GM12865 (cell line): ENCODE results near the gene CAB39L.

Experiments
- DNase-seq: peaks from one replicate; pipeline ENCODE4 v3.0.0; 2010; ENCODE audit warnings: low read depth
- H3K4me3 ChIP-seq: 2 replicates; pipeline ENCODE4 v1.5.1; 2011; ENCODE audit warnings: mild to moderate bottlenecking, low read depth, low read length, control low read depth
- TF ChIP-seq, protein P1 (sequence below): IDR thresholded peaks from 2 replicates; pipeline ENCODE4 v1.5.1; 2011; ENCODE audit warnings: low read length, control low read depth, low read depth, inconsistent platforms; ENCODE audit not compliant: insufficient read depth; ENCODE audit errors: missing control alignments

The CAB39L gene

DNA sequence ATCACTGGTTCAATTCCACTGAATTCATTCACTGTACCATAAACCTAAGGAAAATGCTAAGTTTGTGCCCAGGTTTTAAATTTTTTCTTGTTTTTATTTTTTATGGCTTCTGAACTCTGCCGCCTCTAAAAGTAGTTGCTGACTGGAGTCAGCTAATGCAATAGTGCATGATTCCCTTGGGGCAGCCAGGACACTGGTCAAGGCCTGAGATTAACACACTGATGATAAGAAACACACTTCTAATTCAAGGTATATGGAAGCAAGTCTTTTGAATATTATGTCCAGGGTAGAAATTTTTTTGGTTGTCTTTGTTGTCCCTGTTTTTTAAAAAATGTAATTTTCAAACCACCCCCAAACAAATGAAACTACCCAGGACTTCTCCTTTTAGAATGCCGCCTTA, 123.9 kb downstream of the CAB39L start:
- no peak overlapping the region for H3K4me3 ChIP-seq
- no peak for DNase-seq
- TF ChIP-seq, protein P1, sequence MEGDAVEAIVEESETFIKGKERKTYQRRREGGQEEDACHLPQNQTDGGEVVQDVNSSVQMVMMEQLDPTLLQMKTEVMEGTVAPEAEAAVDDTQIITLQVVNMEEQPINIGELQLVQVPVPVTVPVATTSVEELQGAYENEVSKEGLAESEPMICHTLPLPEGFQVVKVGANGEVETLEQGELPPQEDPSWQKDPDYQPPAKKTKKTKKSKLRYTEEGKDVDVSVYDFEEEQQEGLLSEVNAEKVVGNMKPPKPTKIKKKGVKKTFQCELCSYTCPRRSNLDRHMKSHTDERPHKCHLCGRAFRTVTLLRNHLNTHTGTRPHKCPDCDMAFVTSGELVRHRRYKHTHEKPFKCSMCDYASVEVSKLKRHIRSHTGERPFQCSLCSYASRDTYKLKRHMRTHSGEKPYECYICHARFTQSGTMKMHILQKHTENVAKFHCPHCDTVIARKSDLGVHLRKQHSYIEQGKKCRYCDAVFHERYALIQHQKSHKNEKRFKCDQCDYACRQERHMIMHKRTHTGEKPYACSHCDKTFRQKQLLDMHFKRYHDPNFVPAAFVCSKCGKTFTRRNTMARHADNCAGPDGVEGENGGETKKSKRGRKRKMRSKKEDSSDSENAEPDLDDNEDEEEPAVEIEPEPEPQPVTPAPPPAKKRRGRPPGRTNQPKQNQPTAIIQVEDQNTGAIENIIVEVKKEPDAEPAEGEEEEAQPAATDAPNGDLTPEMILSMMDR: no peak

DNA sequence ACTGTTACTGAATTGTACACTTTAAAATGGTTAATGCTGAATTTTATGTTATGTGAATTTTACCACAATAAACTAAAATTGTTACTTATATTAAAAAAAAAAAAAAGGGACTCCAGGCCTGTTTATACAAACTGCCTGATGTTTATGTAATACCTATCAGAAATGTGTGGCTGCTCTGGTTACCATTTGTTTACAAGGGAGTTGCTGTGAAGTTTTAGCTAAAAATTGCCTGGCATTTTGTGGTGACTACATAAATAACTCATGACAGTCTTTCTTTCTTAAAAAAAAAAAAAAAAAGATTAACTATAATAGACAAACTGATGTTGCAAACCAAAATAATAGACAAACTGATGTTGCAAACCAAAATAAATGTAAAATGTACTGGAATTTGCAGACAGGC, 124.3 kb downstream of the CAB39L start:
- no peak for DNase-seq
- H3K4me3 ChIP-seq: no peak overlapping the region
- TF ChIP-seq, protein P1: no peak

DNA sequence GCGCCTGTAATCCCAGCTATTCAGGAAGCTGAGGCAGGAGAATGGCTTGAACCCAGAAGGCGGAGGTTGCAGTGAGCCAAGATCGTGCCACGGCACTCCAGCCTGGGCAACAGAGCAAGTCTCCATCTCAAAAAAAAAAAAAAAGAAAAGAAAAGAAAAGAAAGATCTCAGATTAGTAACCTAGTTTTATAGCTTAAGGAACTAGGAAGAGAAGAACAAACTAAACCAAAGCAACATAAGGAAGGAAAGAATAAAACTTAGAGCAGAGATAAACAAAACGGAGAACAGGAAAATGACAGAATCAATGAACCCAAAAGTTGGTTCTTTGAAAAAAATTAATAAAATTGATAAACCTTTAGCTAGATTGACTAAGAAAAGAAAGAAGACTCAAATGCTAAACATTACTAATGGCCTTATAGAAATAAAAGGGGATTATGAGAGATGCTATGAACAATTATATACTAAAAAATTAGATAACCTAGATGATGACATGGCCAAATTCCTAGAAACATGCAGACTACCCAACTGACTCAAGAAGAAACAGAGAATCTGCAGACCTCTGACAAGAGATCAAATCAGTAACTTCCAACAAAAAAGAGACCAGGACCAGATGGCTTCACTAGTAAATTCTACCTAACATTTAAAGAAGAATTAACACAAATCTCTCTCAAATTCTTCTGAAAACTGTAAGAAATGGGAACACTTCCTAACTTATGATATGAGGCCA, 127.9 kb downstream of the CAB39L start:
- TF ChIP-seq, protein P1: no peak
- H3K4me3 ChIP-seq: no peak overlapping the region
- no peak for DNase-seq

DNA sequence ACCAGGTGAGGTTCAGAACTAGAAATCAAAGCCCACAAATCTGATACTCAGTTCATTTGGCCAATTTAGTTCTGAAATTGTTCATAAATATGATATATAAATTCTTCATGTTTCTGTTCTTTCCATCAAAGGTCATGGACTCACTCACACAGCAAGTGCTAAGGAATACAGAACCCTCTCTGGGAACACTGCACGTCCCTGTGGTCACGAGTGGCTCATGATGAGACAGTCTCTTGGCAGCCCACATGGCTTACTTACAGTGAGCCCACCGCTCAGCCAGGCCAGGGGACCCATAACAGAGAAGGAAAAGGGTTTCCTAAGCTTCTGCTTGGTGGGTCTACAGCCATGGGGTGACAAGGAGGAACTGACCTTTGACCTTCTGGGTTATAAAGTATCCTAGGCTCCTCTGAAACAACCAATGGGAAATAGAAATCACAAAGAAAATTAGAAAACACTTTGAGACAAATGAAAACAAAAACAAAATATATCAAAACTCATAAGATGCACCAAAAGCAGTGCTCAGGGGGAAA, 128.8 kb downstream of the CAB39L start:
- TF ChIP-seq, protein P1: no peak
- no peak for DNase-seq

DNA sequence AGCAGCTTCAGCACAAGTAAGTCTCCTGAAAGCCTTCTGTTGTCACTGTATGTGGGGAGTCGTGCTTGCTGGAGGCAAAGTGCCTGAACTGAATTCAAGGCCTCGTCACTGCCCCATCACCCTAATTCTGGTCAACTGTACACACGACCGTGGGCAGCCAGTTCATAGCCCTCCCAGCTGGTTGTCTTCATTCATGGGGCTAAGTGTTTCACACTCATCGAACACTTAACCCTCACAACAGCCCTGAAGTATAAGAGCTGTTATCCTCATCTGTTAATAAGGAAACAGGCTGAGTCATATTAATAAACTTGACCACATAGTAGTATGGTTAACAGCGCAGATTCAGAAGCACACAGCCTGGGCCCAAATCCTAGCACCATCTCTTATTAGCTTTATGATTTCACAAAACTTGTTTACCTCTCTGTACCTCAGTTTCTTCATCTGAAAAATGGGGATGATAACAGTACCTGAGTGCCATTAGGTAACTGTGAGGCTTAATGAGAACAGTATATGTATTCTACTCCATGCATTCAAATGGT, 129.5 kb downstream of the CAB39L start:
- no peak for DNase-seq
- no peak overlapping the region for H3K4me3 ChIP-seq

More for the DNA sequence above, 128.8 kb downstream of the CAB39L start:
- H3K4me3 ChIP-seq: no peak overlapping the region

DNA sequence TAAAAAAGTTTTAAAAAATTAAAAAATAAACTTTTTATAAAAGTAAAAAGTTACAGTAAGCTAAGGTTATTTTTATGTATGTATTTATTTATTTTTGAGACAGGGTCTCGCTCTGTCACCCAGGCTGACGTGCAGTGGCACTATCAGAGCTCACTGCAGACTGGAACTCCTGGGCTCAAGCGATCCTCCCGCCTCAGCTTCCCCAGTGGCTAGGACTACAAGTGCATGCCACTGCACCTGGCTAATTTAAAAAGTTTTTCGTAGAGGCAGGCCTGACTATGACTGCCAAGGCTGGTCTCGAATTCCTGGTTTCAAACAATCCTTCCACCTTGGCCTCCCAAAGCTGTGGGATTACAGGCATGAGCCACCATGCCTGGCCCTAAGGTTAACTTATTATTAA, 132.0 kb downstream of the CAB39L start:
- no peak overlapping the region for H3K4me3 ChIP-seq
- DNase-seq: no peak
- TF ChIP-seq, protein P1: no peak

More for the DNA sequence above, 129.5 kb downstream of the CAB39L start:
- TF ChIP-seq, protein P1: no peak

DNA sequence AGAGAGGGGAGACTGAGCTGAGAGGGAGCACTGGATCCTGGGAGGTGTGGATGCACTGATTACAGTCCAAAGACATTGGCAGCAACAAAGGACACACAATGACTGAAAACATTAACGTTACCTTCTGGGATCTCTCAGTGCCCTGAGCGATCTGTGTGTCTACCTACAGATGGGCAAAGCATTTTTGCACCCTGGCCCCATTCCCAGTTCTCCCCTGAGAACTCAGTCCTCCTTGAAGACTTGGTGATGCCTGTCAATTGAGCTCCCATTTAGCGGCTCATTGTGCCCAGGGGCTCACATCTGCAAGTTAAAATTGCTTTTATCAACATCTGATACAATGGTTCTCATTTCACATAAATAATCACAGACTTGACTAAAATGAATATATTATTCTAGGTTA, 133.6 kb downstream of the CAB39L start:
- TF ChIP-seq, protein P1: no peak

More for the DNA sequence above, 133.6 kb downstream of the CAB39L start:
- DNase-seq: no peak
- H3K4me3 ChIP-seq: no peak overlapping the region
